MV-4-11 (cell line): ENCODE results near the gene ABHD14A.

Experiments used
- DNase-seq: peaks from one replicate; lab custom pipeline; 2025; lab: John Stamatoyannopoulos, UW

ABHD14A gene

GRCh38 chr3:51957520-51958205 lies 17.2 kb upstream of the ABHD14A start:
- DNase-seq = no peak

DNA sequence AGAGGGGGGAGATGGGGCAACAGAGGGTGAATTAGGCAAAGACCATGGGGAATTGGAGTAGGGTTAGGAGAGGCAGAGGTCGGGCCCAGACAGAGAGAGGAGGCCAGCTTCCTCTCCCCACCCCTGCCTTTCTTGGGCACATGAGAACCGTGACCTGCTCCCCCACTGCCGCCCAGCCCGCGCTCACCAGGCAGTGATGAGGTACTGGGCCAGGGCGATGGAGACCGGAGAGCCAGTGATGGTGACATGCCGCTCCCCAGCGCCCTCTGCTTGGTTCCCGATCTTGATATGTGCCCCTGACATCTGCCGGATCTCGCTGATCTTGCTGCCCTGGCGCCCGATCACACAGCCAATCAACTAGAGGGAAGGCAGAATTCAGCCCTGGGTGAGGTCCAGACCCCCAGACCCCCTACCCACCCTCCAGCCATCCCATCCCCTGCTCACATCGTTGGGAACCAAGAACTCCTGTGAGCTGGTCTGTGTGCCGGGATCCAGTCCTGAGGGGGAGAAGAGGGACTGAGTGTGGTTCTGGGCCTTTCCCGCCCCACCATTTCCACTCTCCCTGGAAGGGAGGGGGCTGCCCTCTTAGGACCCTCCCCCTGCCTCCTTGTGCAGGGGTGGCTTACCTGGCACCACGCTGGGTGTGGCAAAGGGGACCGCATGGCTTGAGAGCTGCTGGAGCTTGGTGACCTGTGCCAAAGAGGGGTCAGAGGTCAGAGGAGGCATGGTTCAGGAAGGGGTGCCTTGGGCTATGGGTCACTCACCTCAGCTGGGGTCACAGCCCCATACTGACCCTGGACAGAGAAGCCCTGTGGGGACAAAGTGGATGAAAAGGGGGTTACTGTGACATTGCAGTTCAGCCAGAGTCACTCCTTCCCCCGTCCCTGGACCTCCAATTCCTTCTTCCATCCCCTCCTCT lies 16.0 kb upstream of the ABHD14A start:
- DNase-seq = no peak

- DNase-seq = no peak
These were observed 15.2 kb upstream of the ABHD14A start for GRCh38 chr3:51959651-51960050.

GRCh38 chr3:51960386-51960785 lies 14.5 kb upstream of the ABHD14A start:
- DNase-seq = no peak

DNA sequence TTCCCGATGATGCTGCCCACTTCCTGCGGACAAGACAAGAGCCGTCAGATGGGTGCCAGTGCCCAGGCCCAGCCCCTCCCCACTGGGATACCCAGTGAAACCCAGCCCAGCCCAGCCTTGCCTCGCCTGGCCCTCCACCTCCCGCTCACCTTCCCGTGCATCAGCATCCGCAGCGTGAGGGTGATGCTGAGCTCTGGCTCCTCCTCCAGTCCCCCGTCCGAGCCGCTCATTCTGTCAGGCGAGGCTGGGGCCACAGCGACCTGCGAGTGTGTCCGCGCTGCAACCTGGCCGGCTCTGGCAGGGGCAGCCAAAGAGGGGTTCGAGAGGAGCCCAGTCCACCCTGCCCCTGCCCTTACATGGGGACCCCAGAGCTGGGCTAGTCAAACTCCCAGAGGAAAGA lies 13.9 kb upstream of the ABHD14A start:
- DNase-seq = no peak

- DNase-seq = no peak
These were observed 13.0 kb upstream of the ABHD14A start for GRCh38 chr3:51961602-51962569.

- DNase-seq = no peak
These were observed 11.9 kb upstream of the ABHD14A start for GRCh38 chr3:51962854-51963530.

- no peak for DNase-seq
These were observed 10.9 kb upstream of the ABHD14A start for GRCh38 chr3:51963951-51964451.

- DNase-seq = no peak
These were observed 10.3 kb upstream of the ABHD14A start for GRCh38 chr3:51964521-51964920.

DNA sequence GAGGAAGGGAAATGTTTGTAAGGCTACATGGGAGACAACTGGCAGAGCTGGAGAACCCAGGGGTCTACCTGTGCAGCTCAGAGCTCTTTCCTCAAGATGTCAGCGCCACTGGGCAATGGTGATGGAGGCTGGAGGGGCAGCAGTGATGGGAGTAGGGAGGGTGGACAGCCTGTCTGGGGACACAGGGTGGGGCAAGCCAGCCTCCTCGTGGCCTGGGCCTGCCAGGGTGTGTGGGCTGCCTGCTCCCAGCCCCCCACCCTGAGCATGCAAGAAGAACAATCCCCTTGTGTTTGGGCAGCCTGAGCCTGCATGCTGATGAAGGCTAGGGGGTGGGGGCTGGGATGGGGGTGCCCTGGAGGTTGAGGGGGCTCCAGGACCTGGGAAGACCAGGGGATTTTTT lies 8.8 kb upstream of the ABHD14A start:
- no peak for DNase-seq

- DNase-seq = no peak
These were observed 8.4 kb upstream of the ABHD14A start for GRCh38 chr3:51966486-51966885.

- DNase-seq = no peak
These were observed 7.9 kb upstream of the ABHD14A start for GRCh38 chr3:51966922-51967383.

GRCh38 chr3:51967384-51968169 lies 7.3 kb upstream of the ABHD14A start, which contains the start of gene PCBP4:
TSS of gene PCBP4 (minus strand) at chr3:51967454. CDS start at chr3:51961240, 6,214 bp downstream.
- no peak for DNase-seq

DNA sequence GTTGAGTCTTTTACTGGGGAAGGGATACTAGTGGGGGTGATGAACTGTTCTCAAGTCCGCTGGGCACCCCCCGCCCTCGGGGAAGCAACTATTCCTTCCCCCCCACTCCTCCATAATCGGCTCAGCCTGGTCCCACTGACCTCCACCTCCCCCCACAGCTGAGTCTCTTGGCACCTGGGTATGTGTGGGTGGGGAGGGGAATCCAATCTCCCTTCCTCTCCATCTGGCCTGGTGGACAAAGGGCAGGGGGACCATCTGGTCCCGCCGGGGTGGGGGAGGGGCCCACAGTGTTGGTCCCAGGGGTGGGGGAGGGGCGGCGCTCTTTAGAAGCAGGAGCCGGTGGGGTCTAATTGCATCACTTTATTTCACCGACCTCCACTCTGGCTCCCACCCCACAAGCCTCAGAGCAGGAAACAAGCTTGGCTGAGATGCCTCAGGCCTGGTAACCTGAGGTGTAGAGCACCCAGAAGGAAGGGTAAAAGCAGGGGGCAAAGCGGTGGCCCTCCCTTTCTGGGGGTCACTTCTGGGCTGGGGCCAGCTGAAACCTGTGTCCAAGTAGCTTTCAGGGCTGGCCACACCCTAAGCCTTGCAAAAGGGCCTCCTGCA lies 6.6 kb upstream of the ABHD14A start:
- no peak for DNase-seq

DNA sequence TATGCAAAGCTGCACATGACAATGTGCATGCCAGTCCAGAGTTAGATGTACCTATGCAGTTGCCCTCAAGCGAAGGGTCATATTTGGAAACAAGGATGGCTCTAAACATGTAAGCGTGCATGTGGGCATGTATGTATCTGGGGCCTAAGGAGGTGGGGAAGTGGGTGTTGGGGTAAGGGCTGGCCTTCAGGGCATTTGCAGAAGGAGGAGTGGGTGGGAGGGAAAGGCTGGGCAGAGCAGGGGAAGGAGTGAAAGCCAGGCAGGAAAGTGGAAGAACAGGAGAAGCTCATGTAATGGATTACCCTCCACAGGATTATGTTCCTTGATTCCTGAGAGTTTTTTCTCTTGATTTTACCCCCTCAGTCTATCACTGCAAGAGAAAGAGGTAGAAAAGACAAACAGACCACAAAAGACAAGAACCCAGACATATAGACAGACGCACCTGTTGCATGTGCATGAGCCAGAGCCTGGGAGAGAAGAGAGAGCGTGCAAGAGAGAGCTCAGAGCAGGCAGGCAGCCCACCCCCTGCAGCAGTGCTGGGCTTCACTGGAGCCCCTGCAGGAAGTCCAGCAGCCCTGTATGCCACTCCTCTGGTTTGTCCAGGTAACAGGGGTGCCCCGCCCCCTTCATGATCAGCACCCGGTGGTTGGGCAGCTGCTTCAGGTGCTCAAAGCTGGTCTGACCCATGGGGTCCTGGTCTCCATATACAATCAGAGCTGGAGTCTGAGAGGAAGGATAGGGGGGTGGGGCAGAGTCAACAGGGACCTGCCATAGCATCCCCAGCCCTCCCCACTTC lies 5.8 kb upstream of the ABHD14A start:
- no peak for DNase-seq

DNA sequence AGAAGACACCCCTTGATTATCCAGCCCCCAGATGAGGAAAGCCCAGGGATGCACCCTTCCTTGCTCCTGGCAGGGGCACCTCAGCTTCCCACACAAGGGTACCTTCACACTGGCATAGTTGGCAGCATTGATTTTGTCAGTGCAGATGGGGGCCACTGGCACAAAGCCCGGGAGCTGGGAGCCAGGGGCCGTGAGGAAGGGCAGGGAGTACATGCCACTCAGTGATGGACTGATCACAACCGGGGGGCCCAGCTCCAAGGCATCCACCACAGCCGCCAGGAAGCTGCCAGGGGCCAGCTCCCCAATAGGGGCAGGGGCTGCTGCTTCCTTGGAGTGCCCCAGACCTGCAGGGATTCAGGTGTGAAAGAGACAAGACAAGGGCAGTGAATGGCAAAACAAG lies 5.0 kb upstream of the ABHD14A start:
- no peak for DNase-seq

GRCh38 chr3:51970606-51971300 lies 4.1 kb upstream of the ABHD14A start:
- DNase-seq = no peak

- DNase-seq = no peak
These were observed 3.5 kb upstream of the ABHD14A start for GRCh38 chr3:51971350-51971749.
